HG02938 (cell line): ENCODE measurements around the gene BRINP3.

ENCODE experiments used
- ATAC-seq: cut with Tn5 transposase; IDR thresholded peaks from one replicate; pipeline ENCODE4 v1.9.1; 2021; ENCODE audit warnings: mild to moderate bottlenecking, moderate library complexity; ENCODE audit not compliant: unreplicated experiment

The BRINP3 gene

DNA sequence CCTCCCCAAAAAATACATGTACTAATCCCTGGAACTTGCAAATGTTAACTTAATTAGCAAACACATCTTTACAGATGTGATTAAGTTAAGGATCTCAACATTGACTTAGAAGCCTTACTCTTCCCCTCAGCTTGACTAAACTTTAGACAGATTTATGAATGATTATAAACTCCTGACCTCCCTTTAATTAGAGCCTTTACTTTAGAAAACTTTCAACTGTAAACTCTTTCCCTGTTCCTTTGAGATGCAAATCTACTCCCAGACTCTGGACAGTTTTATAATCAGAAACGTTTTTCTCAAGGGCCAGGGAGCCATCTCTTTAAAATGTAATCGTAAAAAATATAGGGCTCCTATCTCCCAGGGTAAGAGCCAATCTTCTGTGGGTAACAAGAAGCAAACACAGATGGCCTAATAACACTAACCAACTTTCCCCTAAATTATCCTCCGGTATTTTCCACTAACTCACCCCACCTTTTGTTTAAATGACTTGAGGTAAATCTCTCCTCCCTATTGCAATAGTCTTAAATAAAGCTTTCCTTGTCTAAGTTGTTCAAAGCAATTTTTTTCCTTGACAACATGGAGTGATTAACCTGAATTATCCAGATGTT, 284.1 kb downstream of the BRINP3 start:
- ATAC-seq = no peak

DNA sequence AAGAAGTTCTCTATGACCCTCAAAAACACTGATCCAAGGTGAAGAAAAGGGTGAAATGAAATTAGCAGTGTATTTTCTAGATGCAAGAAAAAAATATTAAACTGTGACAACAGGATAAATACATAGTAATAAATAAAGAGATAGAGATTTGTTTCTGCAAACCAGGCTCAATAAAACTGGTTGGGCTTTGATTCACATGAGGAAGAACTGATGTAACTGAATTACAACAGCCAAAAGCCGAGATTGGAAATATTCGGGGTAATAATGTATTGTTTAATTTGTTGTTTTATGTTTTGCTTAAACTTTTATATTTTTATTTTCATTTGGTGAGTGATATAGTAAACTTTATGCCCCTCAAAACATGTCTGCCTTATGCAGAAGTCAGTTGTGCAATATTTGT, 285.0 kb downstream of the BRINP3 start:
- ATAC-seq = no peak

DNA sequence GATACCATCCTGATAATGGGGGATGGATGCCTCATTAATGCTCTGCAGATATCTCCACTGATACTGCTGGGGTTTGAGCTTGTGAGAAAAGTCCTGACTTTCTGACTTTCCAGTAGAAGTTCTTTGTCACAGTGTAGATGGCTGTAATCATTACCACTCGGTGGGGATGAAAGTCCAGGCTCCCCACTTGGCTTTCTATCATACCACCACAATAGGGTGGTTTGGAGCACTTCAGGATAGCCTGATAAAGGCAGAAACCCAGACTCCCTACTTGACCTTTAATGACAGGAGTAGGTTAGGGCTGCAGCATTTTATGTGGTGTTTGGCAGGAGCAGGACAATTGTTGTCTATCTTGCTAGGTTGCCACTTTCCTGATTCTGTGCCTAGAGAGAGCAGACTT, 294.1 kb downstream of the BRINP3 start:
- no peak for ATAC-seq

DNA sequence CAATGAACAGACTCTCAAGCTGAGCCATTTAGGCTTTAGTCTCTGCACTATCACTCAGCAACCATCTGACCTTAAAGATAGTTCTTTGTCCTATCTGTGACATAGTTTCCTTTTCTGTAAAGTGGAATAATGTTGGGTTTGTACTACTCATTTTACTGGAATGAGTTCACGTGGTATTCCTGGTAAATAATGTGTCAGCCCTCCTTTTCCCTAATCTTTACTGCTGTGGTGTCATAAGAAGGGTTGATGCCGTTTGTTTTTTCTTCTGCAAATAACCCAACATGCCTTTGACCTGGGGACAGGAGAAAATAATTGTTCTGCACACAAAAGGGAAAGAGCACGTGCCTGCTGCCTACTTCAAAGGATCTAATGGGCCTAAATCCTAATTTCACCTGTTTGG, 297.8 kb downstream of the BRINP3 start:
- no peak for ATAC-seq

DNA sequence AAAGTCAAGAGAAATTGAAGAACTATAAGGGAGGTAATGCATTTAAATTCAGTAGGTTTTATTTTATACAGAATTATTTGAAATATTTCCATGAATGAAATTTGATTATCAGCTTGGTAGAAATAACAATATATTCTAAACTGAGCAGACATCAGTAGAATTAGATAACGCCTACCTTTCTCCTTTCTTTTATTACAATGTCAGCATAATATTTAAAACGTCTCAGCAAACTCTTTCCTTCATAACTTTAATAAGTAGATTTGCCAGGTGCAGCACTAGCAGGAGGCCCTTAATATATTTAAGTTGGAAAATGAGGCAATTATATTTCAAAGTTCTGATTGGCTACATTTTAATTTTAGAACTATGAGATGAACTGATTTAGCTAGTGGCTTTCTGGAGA, 298.8 kb downstream of the BRINP3 start:
- no peak for ATAC-seq

DNA sequence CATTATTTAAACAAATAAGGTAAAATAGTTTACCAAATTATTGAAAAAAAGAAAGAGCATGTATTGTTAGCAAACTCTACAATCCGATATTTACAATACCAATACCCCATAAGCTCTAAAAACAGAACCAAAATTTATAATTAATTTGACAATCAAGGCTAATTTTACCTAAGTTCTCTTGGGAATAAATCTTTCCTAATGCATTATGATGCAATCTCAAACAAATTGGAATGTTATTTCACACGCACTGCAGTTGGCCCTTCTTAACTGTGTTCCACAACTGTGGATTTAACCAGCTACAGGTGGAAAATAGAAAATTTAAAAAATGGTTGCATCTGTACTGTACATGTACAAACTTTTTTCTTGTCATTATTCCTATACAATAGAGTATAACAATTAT, 300.1 kb downstream of the BRINP3 start:
- no peak for ATAC-seq

DNA sequence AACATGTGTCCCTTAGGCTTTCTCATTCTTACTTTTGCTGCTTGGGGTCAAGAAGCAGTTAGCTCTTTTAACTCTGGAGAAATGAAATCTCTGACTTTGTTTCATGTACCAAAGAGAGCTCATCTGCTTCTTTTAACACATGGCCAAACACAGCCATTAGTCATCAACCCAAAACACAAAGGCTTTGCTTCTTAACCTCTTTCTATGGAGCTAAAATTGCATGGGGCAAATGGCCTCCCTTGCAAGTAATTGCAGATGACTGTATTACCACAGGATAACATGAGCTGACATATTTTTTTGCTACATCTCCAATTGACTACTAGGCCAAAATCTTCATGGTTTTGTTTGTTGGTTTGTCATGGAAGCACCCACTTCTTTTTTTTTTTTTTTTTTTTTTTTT, 300.9 kb downstream of the BRINP3 start:
- no peak for ATAC-seq

DNA sequence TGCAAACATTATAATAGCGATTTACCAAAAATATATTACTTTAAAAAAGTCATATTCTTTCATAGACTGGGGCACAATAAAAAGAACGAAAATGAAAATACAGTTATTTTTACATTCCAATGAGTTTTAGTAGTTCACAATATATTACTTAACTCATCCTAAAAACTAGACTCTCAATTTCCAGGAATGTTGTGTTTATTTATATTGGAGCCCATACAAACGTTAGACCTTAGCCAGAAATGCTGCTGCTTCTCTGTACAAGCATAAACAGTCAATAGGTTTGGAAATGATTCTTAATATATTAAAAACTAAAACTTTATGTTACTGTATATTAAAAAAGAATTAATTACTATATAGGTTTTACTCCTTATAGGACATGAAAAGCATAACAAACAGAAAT, 302.3 kb downstream of the BRINP3 start:
- no peak for ATAC-seq

DNA sequence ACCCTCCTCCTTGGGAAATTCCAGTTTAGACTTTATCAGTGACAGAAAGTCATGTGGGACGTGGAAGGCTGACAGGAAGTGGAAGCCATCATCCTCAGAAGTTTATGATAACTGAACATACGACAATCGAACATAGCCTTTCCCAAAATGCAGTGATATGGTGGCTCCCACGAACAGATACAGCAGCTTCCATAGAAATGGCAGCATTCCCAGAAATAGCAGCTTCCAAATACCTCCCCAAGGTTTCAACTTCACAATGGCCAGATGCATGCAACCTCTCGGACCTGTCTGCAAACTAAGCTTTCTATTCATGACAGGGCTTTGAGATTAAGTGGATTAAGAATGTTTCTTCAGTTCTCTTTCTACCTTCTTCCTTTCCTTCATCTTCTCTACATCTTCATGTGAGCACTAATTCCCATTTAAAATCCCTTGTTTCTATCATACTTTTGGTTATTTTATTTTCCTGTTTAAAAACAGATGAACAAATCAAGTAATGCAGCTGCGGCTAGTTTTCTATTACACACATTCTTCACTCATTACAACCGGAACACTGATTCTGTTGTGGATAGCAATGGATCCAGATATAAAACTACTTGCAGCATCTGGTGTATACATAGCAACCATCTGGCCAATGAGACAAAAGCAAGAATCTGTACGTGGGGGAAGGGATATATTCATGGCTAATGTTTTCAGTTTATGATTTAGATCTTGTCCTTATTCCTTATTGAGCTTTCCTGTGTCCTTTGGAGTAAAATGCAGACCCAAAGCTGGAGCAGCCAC, 304.8 kb downstream of the BRINP3 start:
- no peak for ATAC-seq

DNA sequence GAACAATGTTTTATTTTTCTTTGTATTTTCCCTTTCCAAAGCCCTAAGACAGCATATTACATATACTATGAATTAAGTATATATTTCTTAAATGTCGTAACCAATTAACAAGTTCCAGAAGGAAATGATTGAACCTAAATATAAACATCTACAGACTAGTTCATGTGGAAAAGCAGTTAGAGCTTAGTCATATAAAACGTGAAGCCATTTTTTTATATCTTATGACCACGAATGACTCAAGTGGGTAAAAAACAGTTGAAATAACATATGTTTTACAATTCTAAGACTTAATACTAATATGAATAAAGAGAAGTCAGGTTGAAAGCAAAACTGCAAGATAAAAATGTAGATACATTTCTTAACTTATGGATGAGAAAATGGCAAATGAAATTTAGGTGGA, 307.3 kb downstream of the BRINP3 start:
- no peak for ATAC-seq

DNA sequence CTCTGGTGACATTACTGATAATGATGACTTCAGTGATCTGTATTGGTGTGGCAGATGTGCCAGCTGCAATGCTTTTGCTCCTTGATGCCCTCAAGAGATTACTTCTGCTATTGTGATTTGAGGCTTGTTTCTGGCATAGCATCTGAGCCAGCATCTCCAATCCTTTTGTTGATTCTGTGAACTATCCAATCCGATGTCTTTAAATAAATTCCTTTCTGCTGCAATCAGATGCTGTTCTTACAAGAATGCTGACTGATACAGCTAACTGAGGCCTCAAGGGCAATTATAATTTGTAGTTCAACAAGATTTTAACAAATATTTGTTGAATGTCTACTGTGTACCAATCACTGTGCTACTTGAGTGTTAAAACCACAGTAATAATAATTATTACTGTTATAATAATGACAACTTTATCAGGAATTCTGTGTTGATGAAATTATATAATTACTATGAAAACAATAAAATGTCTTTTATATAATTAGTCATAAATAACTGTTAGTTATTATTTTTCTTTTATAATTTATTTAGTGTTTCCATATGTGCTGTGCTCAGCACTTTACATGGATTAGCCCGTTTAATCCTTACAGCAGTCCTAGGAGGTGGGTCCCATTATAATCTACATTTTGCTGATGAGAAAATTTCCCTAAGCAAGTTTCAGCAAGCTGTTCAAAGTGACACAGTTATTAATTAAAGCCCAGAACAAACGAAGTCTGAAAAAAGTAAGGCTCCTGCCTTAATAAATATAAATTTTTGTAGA, 308.2 kb downstream of the BRINP3 start:
- ATAC-seq = no peak

DNA sequence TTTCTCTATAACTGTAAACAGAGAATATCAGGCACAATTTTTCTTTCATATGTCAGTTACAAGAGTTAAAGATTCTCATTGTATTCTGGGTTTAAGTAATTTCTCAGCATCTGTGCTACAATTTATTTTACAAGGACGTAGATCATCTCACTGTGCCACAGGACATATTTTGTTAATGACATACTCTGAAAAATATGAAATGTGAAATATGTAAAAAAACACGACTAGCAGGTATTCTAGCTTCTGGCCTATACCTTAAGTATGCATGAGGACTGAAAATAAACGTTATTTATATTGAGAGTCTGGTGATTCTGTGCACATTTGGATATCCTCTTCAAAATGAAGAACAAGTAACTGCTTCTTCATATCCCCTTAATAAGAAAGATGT, 308.8 kb downstream of the BRINP3 start:
- ATAC-seq = no peak

DNA sequence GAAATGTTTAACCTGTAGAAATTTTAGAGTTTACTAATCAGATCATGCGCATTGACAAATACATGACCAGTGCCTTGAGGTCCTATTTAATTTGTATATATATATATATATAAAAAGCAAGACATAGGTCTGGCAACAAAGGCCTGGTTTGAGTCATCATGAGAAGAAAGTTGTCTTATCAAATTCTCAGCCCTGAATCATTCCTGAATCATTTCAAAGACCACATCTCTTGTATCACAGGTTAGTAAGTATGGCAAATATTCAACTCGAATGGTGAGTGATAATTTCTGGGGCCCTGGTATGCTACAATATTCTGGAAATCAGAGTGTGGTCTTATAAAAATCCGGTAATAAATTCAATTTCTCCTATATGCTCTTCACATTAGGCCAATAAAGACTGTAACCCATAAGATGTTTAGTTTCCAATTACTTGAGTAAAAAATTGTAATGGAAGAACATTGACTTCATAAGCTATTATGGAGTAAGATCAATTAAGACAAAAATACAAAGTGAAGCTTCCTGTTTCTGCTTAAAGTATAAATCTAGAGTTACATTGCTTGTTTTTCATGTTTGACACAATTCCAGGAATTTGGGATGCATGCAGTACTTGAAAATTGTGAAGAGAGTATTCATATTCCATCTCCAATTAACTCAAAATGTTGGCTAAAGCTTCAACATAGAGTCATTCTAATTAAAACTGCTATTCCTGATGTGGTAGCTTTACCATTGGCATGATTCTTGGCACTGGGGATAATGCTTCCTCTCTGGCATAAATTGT, 309.4 kb downstream of the BRINP3 start:
- ATAC-seq = no peak

DNA sequence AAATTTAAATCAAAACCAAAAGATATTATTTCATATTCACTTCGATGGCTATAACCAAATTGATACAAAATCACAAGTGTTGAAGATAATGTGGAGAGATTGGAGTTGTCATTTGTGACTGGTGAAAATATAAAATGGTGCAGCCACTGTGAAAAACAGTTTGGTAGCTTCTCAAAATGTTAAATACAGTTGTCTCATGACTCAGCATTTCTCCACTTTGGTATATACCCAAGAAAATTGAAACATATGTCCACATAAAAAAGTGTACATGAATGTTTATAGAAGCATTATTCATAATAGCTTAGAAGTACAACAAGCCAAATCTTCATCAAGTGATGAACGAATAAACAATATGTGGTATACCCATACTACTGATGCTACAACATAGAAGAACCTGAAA, 318.5 kb downstream of the BRINP3 start:
- ATAC-seq = no peak

DNA sequence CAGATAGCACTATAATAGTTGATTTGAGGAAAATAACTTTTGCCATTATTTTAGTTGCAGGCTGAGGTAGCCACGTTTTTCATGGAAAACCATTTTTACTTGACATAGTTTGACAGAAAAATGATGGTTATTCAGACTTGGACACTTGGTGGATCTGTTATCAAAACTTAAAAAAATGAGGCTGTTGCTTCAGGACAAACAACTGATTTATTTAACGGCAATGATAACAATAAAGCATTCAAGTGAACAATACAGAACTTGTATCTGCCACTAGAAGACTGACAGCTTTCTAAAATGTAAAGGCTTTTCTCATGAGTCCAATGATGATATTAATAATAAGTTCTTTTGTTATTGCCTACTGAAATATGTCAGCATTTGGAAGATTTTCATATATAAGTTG, 322.9 kb downstream of the BRINP3 start:
- ATAC-seq = no peak

DNA sequence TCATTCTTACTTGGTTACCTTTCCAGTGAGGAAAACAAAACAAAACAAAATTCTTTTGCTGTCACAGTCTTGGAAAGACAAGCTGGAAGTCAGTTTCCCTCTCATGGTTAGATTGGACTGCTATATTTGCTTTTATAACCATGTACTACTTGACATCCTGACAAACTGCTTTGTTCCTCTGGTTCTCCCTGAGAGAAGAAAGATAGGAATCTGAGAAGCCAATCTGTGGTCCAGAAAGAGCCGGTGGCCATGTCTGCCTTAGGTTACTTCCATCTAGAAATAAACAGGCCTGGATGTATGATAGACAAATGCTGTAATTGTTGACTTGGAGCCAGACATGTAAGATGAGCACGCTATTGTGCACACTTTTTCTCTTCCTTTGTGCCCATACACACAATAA, 330.0 kb downstream of the BRINP3 start:
- ATAC-seq = no peak

DNA sequence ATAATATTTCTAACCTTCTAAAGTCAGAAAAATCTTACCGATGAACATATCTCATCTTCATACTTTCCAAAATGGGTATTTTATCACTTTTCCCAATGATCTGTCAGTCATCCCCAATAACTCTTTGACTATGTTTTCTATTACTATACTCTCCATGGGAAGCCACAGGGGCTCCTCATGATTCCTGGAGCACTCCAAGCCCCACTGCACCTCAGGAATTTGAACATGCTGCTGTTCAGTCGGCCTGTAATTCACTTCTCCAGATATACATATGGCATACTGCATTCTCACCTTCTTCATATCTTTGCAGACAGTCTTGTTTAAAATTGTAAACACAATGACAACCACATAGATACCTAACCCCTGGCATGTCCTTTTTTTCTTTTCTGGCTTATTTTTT, 333.0 kb downstream of the BRINP3 start:
- ATAC-seq = no peak

DNA sequence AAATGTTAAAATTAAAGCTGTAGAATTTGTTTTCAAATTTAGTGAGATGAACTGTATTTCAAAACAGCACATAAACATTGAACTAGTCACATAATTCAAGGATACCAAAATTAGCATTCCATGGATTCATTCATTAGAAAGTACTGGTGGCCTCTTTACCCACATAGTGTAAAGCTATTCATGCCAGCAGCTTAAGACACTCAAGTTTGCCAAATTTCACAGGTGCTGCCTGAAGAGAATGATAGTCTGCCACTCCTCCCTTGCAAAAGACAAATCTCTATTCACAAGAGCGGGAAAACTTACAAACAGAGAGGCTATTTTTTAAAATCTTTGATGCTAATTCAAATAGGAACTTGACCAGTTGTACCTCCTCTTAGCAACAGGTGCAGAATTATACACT, 337.0 kb downstream of the BRINP3 start:
- ATAC-seq = no peak

DNA sequence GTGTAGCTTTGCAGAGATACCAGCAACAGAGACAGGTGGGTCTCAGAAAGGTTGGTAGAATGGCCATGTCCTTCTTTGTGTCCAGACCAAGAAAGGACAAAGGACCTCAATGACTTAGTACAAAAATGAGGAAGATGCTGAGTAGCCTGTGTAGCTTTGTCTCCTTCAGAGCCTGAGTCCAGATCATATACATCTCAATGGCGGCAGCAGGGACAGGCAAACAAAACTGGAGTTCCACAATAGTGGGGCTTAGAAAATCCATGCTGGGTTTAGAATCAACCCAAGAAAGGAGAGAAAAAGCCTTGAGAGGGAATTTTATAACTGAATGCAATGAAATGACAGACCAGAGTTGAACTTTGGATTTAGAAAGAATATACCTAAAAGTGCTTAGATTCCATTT, 339.0 kb downstream of the BRINP3 start:
- no peak for ATAC-seq

DNA sequence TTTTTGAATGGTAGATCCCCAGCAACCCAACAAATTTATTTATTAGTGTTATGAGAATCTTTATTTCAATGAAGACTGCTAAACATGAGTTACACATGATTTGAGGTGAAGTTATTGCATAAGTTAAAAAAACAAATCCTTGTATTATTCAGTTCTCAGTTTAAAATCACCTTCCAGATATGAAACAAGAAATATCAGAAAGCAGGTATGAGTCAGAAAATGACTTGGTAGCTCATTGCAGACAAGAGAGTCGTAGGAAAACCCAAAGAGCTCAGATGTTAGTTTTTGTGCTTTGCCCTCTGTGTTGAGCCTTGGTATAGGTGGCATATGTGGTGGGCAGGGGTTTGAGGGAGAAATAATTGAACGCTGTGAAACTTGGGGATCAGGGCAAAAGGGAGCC, 339.4 kb downstream of the BRINP3 start:
- no peak for ATAC-seq

DNA sequence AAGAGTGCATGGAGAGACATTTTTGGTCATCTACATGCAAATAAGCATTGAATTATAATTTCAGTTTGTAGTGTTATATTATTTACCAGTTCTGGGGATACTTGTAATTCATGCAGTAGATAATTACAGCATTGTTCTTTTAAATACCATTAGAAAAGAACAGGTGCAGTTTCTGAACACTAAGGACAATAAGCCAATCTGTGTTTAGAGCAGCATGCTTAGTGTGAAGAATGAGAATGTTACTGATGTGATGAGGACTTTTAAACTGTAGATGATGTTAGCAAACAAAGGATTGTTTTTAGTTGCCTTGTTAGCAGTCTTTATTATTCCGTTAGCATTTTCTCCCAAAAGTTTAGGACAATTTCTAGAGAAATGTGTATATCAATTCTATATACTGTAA, 348.3 kb downstream of the BRINP3 start:
- no peak for ATAC-seq
